Activated T-helper 2 cell treated with anti-CD3 and anti-CD28 coated beads, Interferon-gamma antibody, Interleukin-2, Interleukin-4, amounts not matched to agents 10 μg/mL and 5 μg/mL and 100 μg/mL, durations not matched to agents 14 hours and 24 hours and 36 hours (primary cell): ENCODE measurements around the gene SIAH2. TPM values are rescaled to one million over a fixed set of nuclear protein-coding genes. Genes with fewer than 3 reads are reported as not detected.

Source experiments
- DNase-seq: peaks from one replicate; pipeline ENCODE4 v3.0.0; 2021; ENCODE audit warnings: low spot score
- H3K27ac Mint-ChIP-seq: one replicate; pipeline ENCODE4 v1.8.0; 2021; ENCODE audit warnings: mixed read lengths
- H3K27me3 Mint-ChIP-seq: one replicate; pipeline ENCODE4 v1.8.0; 2021; ENCODE audit warnings: low read depth, mixed read lengths
- H3K36me3 Mint-ChIP-seq: one replicate; pipeline ENCODE4 v1.8.0; 2021; ENCODE audit warnings: low read depth, mixed read lengths
- H3K4me1 Mint-ChIP-seq: one replicate; pipeline ENCODE4 v1.8.0; 2021; ENCODE audit warnings: low read depth, mixed read lengths
- H3K4me3 Mint-ChIP-seq: one replicate; pipeline ENCODE4 v1.8.0; 2021; ENCODE audit warnings: low read depth, mild to moderate bottlenecking, moderate library complexity, mixed read lengths
- H3K9me3 Mint-ChIP-seq: one replicate; pipeline ENCODE4 v1.8.0; 2021; ENCODE audit warnings: mixed read lengths
- intact Hi-C: fragments of 100-400 bp; cut with micrococcal nuclease; formaldehyde crosslinking; loops from one replicate; pipeline ENCODE4 v1.15.1; 2023
- total RNA-seq: library from RNA; stranded (reverse); gene quantifications from 2 replicates; pipeline ENCODE4 v1.2.3, GENCODE V29; 2022

The SIAH2 gene
- total RNA-seq, 1 donor from 2014 or later, result 108 TPM

DNA sequence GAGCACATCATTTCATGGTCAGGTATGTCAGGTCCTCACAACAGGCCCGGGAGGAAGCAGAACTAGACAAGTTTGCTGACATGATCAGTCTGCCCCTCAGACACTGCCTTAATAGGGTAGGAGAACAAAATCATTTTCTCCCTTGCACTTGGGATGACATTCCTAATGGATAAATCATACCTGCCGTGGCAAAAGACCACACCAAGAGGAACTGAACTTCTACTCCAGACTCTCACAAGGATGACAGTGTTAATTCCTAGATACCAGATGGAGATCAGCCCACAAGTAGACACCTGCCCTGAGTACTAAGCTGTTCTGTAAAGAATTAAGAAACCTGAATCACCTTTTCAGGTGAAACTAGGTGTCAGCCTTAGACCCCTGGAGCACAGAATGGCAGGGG, 19.5 kb downstream of the SIAH2 start:
- Mint-ChIP-seq H3K9me3 (no peaks in the 10 kb centered on the region), H3K36me3 (peaks cover 81% of the 10 kb centered on the region), H3K4me3 (no peak overlapping the region), H3K27ac (peak overlapping the region; percentile 82), H3K4me1 (peaks cover 87% of the 10 kb centered on the region), H3K27me3 (no peaks in the 10 kb centered on the region)
- no peak for DNase-seq
- intact Hi-C loops, result no loop called here

DNA sequence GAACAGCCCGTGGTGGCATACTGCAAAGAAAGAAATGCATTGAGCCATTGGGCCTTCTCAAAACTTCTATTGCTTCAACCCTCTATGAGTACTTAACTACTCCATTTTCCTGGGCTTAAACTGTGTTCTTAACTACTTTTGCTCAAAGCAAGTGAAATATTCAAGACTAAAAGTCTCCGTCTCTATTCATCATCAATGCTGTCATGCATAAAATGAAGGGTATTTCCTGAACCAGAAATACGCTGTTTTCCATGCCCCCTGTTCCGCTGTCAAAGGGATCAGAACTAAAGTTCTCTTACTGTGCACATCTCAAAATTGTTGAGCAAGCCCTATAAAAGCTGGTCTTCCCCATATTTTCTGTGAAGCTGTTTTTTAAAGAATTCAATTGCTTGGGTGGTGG, 20.3 kb downstream of the SIAH2 start:
- Mint-ChIP-seq H3K4me1 (peaks cover 89% of the 10 kb centered on the region), H3K4me3 (no peak overlapping the region), H3K36me3 (peaks cover 75% of the 10 kb centered on the region), H3K27me3 (no peaks in the 10 kb centered on the region), H3K27ac (peak overlapping the region; percentile 82), H3K9me3 (no peaks in the 10 kb centered on the region)
- intact Hi-C loops, result no loop called here
- no peak for DNase-seq

DNA sequence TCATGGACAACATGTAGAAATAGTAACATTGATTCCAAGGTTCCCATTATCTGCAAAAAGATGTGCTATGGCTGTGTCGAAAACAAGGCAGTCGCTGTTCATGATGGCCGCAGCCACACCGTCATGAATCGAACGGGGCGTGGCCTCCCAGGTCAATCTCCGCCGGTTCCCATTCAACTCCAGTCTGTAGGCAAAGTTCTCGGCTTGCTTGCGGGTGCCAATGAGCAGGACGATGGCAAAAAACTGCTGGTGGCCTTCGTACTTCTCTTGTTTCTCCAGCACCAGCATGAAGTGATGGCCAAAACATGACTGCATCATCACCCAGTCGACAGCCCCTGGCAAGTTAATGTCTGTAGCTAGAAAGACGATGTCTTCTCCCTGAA, 20.8 kb downstream of the SIAH2 start:
- Mint-ChIP-seq H3K27me3 (no peaks in the 10 kb centered on the region), H3K4me3 (no peak overlapping the region), H3K27ac (peak overlapping the region; percentile 100), H3K4me1 (peaks cover 91% of the 10 kb centered on the region), H3K36me3 (peaks cover 74% of the 10 kb centered on the region), H3K9me3 (no peaks in the 10 kb centered on the region)
- DNase-seq, result no peak
- intact Hi-C loops, result no loop called here

DNA sequence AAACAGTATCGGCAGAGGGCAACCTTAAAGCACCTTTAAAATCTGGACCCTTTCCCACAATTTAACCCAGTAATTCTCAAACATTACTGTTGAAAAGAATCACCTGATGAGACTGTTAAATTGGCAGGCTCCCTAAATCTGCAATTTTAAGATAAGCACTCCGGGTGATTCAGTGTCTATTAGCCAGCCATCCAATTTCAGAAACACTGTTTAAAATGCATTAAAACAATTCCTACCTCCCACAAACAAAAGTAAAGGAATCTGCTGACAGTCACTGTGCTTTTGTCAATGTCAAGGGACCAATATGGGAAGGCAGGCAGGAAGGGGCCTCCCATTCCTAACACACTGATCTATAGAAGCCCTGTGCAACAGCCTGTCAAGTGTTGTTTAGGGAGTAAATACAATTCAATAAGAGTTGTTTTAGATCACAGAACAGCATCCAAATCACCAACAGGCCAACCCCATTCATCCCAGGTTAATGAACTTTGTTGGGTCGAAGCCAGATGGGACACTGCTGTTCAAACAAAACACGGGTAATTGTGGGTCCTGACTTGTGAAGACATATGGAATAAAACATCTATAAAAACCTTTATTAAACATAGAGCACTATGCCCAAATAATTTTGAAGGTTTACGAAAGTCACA, 21.4 kb downstream of the SIAH2 start:
- Mint-ChIP-seq H3K36me3 (peaks cover 71% of the 10 kb centered on the region), H3K9me3 (no peaks in the 10 kb centered on the region)

DNA sequence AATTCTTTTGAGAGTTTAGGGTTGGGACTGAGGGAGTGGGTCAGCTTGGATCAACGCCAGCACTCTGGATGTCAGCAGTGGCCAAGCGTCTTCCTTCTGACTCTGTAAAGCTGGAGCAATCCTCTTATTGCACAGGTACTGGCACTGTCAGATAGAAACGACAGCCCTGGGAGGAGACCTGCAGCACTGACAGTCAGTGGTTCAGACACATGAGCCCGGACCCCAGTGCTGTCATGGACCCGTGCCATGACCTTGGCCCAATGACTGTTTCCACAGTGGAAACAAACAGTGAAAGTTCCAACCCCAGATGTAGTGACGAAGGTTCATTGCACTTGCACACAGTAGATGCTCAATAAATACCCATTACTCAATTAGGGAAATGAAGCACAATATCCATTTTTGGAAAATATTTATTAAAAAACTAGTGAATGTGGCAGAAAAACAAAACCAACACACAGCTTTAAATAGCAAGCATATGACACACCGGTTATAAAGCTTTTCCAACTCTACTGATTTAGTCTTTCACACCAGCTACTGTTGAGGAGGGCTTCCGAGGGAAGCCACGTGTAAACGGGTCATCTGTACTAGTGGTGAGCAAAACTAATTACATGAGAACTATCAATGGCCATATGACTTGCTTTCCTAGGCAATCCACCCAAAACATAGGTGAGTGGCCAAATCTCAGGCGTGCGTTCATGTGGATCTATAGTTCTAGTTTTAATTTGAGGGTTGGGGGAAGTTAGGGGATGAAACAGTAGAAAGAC, 22.1 kb downstream of the SIAH2 start:
- Mint-ChIP-seq H3K9me3 (no peaks in the 10 kb centered on the region), H3K36me3 (peaks cover 71% of the 10 kb centered on the region), H3K4me3 (peak overlapping the region; percentile 77), H3K27ac (peak overlapping the region; percentile 100), H3K4me1 (peaks cover 92% of the 10 kb centered on the region), H3K27me3 (no peaks in the 10 kb centered on the region)
- no peak for DNase-seq
- intact Hi-C loops, result loop anchor here (1.0 kb wide), 2 partner anchors 10 to 564 kb away; no protein-coding TSS in a partner anchor

More for the DNA sequence above, 21.4 kb downstream of the SIAH2 start:
- DNase-seq, result no peak
- H3K4me3 Mint-ChIP-seq, result peak overlapping the region; percentile 14
- peaks cover 91% of the 10 kb centered on the region for H3K4me1 Mint-ChIP-seq
- intact Hi-C loops, result no loop called here
- H3K27me3 Mint-ChIP-seq, result no peaks in the 10 kb centered on the region
- peak overlapping the region; percentile 100 for H3K27ac Mint-ChIP-seq

DNA sequence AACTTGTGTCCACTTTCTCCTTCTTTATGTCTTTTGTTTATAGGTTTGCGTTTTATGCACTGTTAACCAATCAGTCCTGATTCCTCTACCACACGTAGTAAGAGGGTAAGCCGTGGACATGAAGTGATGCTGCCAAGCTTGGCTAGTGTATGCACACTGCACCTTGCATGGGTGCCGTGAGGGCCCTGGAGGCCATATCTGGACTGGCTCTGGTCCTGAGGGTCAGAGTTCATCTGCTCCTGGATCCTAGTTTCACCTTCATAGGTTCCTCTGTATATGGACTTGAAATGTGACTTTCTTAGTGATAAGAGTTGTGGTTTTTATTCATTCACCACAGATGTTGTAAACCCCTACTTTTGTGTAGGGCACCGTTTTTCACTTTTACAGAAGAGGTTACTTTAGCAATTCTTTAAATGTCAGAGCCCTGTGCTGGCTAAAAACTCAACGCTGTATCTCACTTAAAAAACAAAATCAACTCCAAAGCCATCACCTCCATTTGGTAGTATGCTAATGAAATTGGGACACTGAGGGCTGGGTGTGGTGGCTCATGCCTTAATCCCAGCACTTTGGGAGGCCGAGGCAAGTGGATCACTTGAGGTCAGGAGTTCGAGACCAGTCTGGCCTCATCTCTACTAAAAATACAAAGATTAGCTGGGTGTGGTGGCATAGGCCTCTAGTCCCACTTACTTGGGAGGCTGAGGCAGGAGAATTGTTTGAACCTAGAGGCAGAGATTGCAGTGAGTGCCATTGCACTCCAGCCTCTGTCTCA, 22.9 kb downstream of the SIAH2 start:
- H3K27ac Mint-ChIP-seq, result peak overlapping the region; percentile 100
- no peaks in the 10 kb centered on the region for H3K9me3 Mint-ChIP-seq
- H3K4me3 Mint-ChIP-seq, result peak overlapping the region; percentile 77
- H3K36me3 Mint-ChIP-seq, result peaks cover 74% of the 10 kb centered on the region
- H3K27me3 Mint-ChIP-seq, result no peaks in the 10 kb centered on the region
- no peak for DNase-seq
- peaks cover 95% of the 10 kb centered on the region for H3K4me1 Mint-ChIP-seq
- intact Hi-C loops, result loop anchor here (1.0 to 10.0 kb wide), 7 partner anchors 11 to 1455 kb away; partner anchors contain the start of genes MED12L, SELENOT and TSC22D2

DNA sequence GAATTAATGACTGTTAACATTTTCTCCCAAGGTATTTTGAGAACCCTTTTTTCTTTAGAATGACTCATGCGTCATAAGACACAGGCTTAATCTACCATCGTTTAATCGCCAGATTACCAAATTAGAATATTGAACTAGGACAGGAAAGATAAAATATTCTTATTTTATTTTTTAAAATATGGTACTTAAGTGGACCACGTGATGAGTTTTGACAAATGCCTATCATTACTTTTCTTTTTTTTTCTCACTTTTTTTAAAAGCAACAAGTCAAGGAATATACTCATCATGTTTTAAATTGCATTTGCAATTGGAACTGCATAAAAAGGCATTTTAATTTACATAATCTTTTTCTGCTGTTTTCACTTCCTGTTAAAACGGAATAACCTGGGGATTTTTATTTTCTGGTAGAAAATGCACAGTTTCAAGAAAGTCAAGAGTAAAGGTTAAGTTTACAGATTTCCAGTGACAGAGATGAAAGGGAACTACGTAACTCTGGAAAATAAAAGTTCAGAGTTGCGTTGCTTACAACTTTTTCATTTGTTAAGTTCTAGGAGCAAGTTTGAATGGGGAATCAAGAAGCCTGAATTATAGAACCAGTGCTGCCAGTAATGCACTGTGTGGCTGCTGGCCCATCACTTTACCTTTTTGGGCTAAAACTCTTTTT, 23.6 kb downstream of the SIAH2 start:
- no peaks in the 10 kb centered on the region for H3K9me3 Mint-ChIP-seq
- no peaks in the 10 kb centered on the region for H3K27me3 Mint-ChIP-seq
- H3K36me3 Mint-ChIP-seq, result peaks cover 69% of the 10 kb centered on the region
- peaks cover 91% of the 10 kb centered on the region for H3K4me1 Mint-ChIP-seq
- H3K27ac Mint-ChIP-seq, result peak overlapping the region; percentile 100
- H3K4me3 Mint-ChIP-seq, result peak overlapping the region; percentile 6
- intact Hi-C loops, result loop anchor here (2.0 to 10.0 kb wide), 5 partner anchors 137 to 1455 kb away; partner anchors contain the start of genes MED12L, SELENOT and TSC22D2
- no peak for DNase-seq

DNA sequence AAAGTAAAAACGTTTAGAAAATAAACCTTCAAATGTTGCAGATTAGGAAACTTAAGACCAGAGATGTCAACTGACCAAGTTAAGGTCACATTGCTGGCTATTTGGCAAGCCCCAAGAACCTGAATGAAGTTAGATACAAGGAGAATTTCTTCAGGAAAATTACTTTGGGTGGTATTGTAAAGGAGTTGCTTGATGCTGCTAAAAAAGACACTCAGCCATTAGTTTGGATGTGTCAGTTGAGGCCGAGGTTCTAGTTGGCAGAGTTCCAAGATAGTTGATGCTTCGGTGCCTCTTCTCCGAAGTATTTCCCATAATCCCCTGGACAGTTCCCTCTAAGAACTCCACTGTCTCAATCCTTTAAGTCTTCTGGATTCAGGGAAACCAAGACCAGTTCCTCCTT, 24.3 kb downstream of the SIAH2 start:
- intact Hi-C loops, result loop anchor here (1.0 to 10.0 kb wide), 8 partner anchors 15 to 1456 kb away; partner anchors contain the start of genes MED12L, SELENOT and TSC22D2
- Mint-ChIP-seq H3K4me1 (peaks cover 91% of the 10 kb centered on the region), H3K27ac (peak overlapping the region; percentile 100), H3K9me3 (no peaks in the 10 kb centered on the region), H3K27me3 (no peaks in the 10 kb centered on the region), H3K36me3 (peaks cover 62% of the 10 kb centered on the region), H3K4me3 (peak overlapping the region; percentile 47)
- no peak for DNase-seq

DNA sequence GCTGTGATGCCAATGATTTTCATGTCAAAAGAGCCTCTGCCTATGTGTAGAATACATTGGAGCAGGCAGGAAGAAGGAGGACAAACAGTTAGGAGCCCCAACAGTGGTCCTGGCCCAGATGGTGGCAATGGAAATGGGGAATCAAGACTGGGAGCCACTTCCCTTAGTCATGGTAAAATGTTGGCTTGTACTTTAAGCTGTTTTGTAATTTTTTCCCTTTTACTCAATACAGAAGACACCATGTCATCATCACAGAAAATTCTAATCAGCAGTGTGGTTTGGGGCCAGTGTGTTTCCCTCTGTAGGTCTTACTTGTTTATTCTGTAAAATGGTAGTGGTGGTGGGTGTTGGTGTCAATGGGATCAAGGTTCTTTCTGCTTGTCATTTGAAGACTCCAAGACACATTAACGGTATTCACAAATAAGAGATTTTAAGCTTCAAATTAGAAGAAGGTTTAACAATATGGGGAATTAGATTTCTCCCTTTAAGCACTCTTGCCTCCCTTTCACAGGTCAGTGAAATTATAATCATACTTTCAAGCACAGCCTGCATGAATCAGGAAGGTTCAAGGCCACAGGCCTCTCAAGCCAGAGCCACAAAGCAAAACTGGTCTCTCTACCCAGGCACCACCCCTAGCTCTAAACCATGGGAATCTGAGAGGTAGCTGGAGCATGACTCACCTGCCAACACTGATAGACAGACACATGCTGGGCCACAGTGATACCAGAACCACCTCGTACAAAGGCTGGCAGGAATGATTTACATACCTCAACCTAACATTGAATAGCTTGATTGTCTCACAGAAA, 24.9 kb downstream of the SIAH2 start:
- no peak for DNase-seq
- no peaks in the 10 kb centered on the region for H3K9me3 Mint-ChIP-seq
- peak overlapping the region; percentile 100 for H3K27ac Mint-ChIP-seq
- no peaks in the 10 kb centered on the region for H3K27me3 Mint-ChIP-seq
- intact Hi-C loops, result loop anchor here (1.0 to 10.0 kb wide), 8 partner anchors 15 to 1457 kb away; partner anchors contain the start of genes MED12L, SELENOT and TSC22D2
- peaks cover 91% of the 10 kb centered on the region for H3K4me1 Mint-ChIP-seq
- peak overlapping the region; percentile 53 for H3K4me3 Mint-ChIP-seq
- H3K36me3 Mint-ChIP-seq, result peaks cover 56% of the 10 kb centered on the region

DNA sequence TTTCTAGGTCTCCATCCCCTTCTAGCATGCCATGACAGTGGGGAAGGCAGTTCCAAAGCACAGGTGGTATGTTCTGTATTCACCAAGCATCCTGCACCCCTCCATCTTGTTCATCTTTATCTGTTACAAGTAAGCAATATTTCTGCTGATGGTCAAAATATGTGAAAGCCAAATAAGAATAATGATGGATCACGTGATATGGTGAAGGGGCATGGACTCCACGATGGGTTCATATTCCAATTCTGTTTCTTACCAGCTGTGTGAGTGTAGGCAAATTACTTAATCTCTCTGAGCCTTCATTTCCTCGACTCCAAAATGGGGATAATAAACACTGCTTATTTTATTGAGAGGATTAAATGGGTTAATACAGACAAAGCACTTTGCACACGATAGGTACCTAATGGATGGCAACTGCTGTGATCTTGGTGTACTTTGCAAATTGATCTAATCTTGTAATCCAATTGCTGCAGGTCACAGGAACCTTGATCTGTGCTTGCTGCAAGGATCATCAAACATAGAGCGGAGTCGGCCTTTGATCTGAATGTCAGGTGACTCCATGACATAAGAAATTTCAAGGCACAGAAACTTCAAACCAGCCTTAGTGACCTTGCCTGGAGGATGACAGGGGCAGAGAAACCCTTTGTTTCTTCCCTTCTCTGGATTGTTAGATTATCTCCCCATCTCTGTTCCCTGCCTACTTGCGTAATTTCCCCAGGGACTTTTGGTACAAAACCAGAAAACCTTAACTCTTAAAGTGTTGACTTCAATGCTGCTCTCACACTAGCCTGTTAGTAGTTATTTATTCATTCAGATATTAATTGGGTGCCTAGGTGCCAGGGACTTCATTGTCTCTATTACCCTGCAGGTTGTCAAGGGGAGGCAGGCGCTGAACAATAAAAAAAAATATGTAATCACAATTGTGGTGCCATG, 25.8 kb downstream of the SIAH2 start:
- no peaks in the 10 kb centered on the region for H3K27me3 Mint-ChIP-seq
- intact Hi-C loops, result loop anchor here (10.0 kb wide), 2 partner anchors 348 to 1458 kb away; partner anchors contain the start of gene MED12L
- H3K9me3 Mint-ChIP-seq, result no peaks in the 10 kb centered on the region
- H3K27ac Mint-ChIP-seq, result peak overlapping the region; percentile 100
- H3K36me3 Mint-ChIP-seq, result peaks cover 47% of the 10 kb centered on the region
- no peak for DNase-seq
- peak overlapping the region; percentile 53 for H3K4me3 Mint-ChIP-seq
- H3K4me1 Mint-ChIP-seq, result peaks cover 85% of the 10 kb centered on the region

DNA sequence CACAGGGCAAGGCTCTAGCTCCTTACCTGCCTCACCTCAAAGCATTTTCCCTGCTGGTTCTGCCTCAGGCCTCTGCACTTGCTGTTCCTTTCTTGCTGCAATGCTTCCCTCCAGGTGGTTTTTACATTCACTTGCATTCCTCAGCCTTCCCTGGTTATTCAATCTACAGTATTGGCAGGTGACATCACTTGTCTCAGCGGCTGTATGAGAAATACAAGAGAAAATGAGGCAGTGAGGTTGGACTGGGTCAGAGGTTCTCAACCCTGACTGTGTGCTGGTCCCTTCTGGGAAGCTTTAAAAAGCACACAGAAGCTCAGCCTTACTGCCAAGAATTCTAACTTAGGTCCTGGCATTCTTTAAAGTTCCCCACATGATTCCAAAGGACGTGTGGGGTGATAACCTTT, 26.7 kb downstream of the SIAH2 start:
- Mint-ChIP-seq H3K4me3 (no peak overlapping the region), H3K27me3 (no peaks in the 10 kb centered on the region), H3K27ac (no peak overlapping the region), H3K4me1 (peaks cover 78% of the 10 kb centered on the region), H3K36me3 (peaks cover 39% of the 10 kb centered on the region), H3K9me3 (no peaks in the 10 kb centered on the region)
- intact Hi-C loops, result loop anchor here (10.0 kb wide), 2 partner anchors 348 to 1458 kb away; partner anchors contain the start of gene MED12L
- no peak for DNase-seq
